Smooth muscle cell (in vitro differentiated cells): Measurements from ENCODE around the gene PCIF1. TPM values are rescaled to one million over a fixed set of nuclear protein-coding genes. Genes with fewer than 3 reads are reported as not detected.

Source experiments
- DNase-seq: peaks from one replicate; lab custom pipeline; 2025; ENCODE audit not compliant: unreplicated experiment; lab: John Stamatoyannopoulos, UW
- H2AFZ ChIP-seq: fragments of 200-600 bp; sonication (generic); 2 replicates; pipeline ENCODE4 v1.6.0; 2016; ENCODE audit warnings: antibody characterized with exemption, low read depth, mild to moderate bottlenecking
- H3F3A ChIP-seq: fragments of 200-600 bp; sonication (generic); 2 replicates; pipeline ENCODE4 v1.6.0; 2017; ENCODE audit warnings: antibody characterized with exemption, low read depth
- H3K27ac ChIP-seq: fragments of 200-600 bp; sonication (generic); 2 replicates; pipeline ENCODE4 v1.5.1; 2016; ENCODE audit warnings: low read depth, mild to moderate bottlenecking
- H3K27me3 ChIP-seq: fragments of 200-600 bp; sonication (generic); 2 replicates; pipeline ENCODE4 v1.6.1; 2016; ENCODE audit warnings: low read depth, mild to moderate bottlenecking
- H3K36me3 ChIP-seq: fragments of 200-600 bp; sonication (generic); 2 replicates; pipeline ENCODE4 v1.5.1; 2016; ENCODE audit warnings: low read depth
- H3K4me1 ChIP-seq: fragments of 200-600 bp; sonication (generic); 2 replicates; pipeline ENCODE4 v1.5.1; 2016; ENCODE audit warnings: low read depth
- H3K4me2 ChIP-seq: fragments of 200-600 bp; sonication (generic); 2 replicates; pipeline ENCODE4 v1.6.0; 2016; ENCODE audit warnings: mild to moderate bottlenecking
- H3K4me3 ChIP-seq: fragments of 200-600 bp; sonication (generic); 2 replicates; pipeline ENCODE4 v1.5.1; 2016; ENCODE audit warnings: mild to moderate bottlenecking
- H3K79me2 ChIP-seq: fragments of 200-600 bp; sonication (generic); 2 replicates; pipeline ENCODE4 v1.6.0; 2016; ENCODE audit warnings: low read depth, mild to moderate bottlenecking
- H3K9ac ChIP-seq: fragments of 200-600 bp; sonication (generic); 2 replicates; pipeline ENCODE4 v1.6.0; 2016; ENCODE audit warnings: low read depth
- H3K9me3 ChIP-seq: fragments of 200-600 bp; sonication (generic); replicated peaks from 2 replicates; pipeline ENCODE4 v1.5.1; 2016; ENCODE audit warnings: low read depth
- H4K20me1 ChIP-seq: fragments of 200-600 bp; sonication (generic); 2 replicates; pipeline ENCODE4 v1.6.0; 2016; ENCODE audit warnings: low read depth
- WGBS: methylation state at CpG from one replicate; pipeline ENCODE4 v1.1.7; 2016; ENCODE audit warnings: low lambda C conversion rate; 5-methylcytosine and 5-hydroxymethylcytosine counted together
- polyA plus RNA-seq: library from polyadenylated mRNA; unstranded; fragments of >200 nt; fragmentation: Nextera tagmentation; extraction: Ambion mirVana; gene quantifications from 2 replicates; pipeline ENCODE4 v1.2.1, GENCODE V29; 2016
- total RNA-seq: library from RNA; depleted of rRNA; stranded (reverse); fragments of >200 nt; gene quantifications from 2 replicates; pipeline ENCODE4 v1.2.3, GENCODE V29; 2014
- TF ChIP-seq, protein P1 (sequence below): fragments of 200-600 bp; sonication (generic); IDR thresholded peaks from 2 replicates; pipeline ENCODE4 v1.5.1; 2017; ENCODE audit warnings: borderline replicate concordance, mild to moderate bottlenecking, antibody characterized with exemption; ENCODE audit not compliant: insufficient read depth, poor library complexity, severe bottlenecking

PCIF1 gene
- total and polyA plus RNA-seq, 2 experiments from 2014 or later, result 13.5 to 38.9 TPM

DNA sequence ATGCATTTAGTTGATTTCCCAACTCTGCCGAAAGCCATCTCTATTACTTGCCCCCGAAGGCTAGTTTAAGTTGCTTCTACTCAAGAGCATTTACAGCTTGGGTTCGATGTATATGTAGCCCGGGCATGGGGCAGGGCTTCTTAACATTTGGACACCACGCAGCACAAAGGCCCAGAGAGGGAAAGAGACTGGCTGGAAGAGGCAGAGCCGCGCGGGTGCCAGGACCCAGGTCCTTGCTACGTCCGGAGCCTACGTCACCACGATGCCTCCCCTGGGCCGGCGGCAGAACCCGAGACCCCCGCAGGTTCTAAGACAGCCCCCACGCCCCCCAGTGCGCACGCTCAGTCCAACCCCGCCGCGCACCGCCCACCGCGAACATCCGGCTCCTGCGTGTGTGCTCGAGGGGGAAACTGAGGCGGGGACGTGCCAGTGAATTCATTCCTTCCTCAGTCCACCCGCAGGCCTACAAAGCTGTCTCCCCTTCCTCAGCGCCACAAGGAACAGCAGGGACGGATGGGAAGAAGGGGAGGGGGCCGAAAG is 367 bp upstream of the PCIF1 start:
- H3K36me3 ChIP-seq, result peaks cover 2% of the 10 kb centered on the region
- no peak overlapping the region for H2AFZ ChIP-seq
- TF ChIP-seq, protein P1, sequence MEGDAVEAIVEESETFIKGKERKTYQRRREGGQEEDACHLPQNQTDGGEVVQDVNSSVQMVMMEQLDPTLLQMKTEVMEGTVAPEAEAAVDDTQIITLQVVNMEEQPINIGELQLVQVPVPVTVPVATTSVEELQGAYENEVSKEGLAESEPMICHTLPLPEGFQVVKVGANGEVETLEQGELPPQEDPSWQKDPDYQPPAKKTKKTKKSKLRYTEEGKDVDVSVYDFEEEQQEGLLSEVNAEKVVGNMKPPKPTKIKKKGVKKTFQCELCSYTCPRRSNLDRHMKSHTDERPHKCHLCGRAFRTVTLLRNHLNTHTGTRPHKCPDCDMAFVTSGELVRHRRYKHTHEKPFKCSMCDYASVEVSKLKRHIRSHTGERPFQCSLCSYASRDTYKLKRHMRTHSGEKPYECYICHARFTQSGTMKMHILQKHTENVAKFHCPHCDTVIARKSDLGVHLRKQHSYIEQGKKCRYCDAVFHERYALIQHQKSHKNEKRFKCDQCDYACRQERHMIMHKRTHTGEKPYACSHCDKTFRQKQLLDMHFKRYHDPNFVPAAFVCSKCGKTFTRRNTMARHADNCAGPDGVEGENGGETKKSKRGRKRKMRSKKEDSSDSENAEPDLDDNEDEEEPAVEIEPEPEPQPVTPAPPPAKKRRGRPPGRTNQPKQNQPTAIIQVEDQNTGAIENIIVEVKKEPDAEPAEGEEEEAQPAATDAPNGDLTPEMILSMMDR, result no peak
- H3K4me1 ChIP-seq, result peaks cover 10% of the 10 kb centered on the region
- H3K27me3 ChIP-seq, result no peaks in the 10 kb centered on the region
- H4K20me1 ChIP-seq, result peaks cover 49% of the 10 kb centered on the region
- no peak for DNase-seq
- WGBS, result 2% methylated on average over 34 of the region's 34 CpGs
- peak overlapping the region; percentile 94 for H3K4me3 ChIP-seq
- H3K9me3 ChIP-seq, result no peaks in the 10 kb centered on the region
- H3K4me2 ChIP-seq, result peak overlapping the region; percentile 99
- peak overlapping the region; percentile 100 for H3K27ac ChIP-seq
- H3K79me2 ChIP-seq, result peaks cover 35% of the 10 kb centered on the region
- peak overlapping the region; percentile 100 for H3K9ac ChIP-seq
- peaks cover 9% of the 10 kb centered on the region for H3F3A ChIP-seq

GRCh38 chr20:45935416-45936046 is 1.0 kb downstream of the PCIF1 start:
- peak overlapping the region; percentile 94 for H3K4me3 ChIP-seq
- H3K9ac ChIP-seq, result peak overlapping the region; percentile 92
- peaks cover 10% of the 10 kb centered on the region for H3K4me1 ChIP-seq
- peak overlapping the region; percentile 96 for H3K27ac ChIP-seq
- peaks cover 35% of the 10 kb centered on the region for H3K79me2 ChIP-seq
- H3F3A ChIP-seq, result peaks cover under 1% of the 10 kb centered on the region
- H3K36me3 ChIP-seq, result peaks cover 2% of the 10 kb centered on the region
- peak overlapping the region; percentile 89 for H3K4me2 ChIP-seq
- TF ChIP-seq, protein P1, result no peak
- no peaks in the 10 kb centered on the region for H3K27me3 ChIP-seq
- no peak for DNase-seq
- H4K20me1 ChIP-seq, result peaks cover 49% of the 10 kb centered on the region
- no peak overlapping the region for H2AFZ ChIP-seq
- H3K9me3 ChIP-seq, result no peaks in the 10 kb centered on the region
- WGBS, result 15% methylated on average over 21 of the region's 21 CpGs

DNA sequence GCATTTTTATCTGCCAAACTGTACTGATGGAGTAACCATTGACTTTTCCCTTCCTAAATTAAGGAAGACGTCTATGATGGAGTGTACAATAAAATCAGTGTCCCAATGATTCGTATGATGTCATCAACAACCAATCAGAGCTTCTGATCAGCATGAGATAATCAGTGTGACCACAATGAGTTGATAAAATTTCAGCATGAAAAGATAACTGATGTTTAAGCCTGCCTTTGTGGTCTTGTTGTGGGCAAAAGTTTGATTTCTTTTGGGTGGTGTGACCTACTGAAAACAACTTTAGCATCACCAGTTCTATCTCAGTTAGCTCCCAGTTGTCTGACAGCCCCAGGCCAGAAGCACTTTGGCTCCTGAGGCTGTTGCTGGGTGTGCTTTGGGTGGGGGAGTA is 3.3 kb downstream of the PCIF1 start:
- Histone ChIP-seq H2AFZ (no peak overlapping the region), H3K4me2 (no peak overlapping the region), H3K4me3 (no peak overlapping the region), H3K4me1 (peaks cover 10% of the 10 kb centered on the region), H3K36me3 (peaks cover 2% of the 10 kb centered on the region), H3F3A (no peaks in the 10 kb centered on the region), H3K9me3 (no peaks in the 10 kb centered on the region), H3K27ac (no peak overlapping the region), H4K20me1 (peaks cover 47% of the 10 kb centered on the region), H3K27me3 (no peaks in the 10 kb centered on the region), H3K79me2 (peaks cover 35% of the 10 kb centered on the region), H3K9ac (no peak overlapping the region)
- 83% methylated on average over 2 of the region's 2 CpGs for whole genome bisulfite sequencing
- DNase-seq, result no peak
- TF ChIP-seq, protein P1, result no peak
